Left forelimb (tissue), 1 donor: ENCODE data around the gene ZNF518A.
"Not testable (repeated sequence)": the region's sequence is repeated elsewhere in the genome, so short reads cannot be mapped to it uniquely, and the experiment has no call there.

Experiments used
- DNase-seq: peaks from one replicate; pipeline ENCODE4 v3.0.0-alpha.2; 2018; ENCODE audit warnings: low spot score

The ZNF518A gene

DNA sequence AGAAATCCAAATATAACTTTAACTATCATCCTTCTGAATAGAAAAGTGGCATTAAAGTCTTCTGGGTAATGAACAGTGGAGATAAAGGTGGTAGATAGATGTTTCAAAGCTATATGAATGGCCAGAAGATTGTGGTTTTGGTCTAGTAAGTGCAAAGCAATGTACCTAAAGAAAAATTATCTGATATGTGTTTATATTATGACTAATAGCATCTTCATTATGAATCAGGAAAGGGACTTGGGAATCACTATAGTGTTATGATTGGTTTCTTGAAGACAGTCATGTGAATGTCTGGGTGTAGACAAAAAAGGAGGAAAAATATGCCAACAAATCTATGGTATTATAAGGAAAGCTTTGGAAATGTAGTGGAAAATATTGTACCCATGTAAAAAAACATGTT, 3.0 kb downstream of the ZNF518A start:
- DNase-seq, result no peak

DNA sequence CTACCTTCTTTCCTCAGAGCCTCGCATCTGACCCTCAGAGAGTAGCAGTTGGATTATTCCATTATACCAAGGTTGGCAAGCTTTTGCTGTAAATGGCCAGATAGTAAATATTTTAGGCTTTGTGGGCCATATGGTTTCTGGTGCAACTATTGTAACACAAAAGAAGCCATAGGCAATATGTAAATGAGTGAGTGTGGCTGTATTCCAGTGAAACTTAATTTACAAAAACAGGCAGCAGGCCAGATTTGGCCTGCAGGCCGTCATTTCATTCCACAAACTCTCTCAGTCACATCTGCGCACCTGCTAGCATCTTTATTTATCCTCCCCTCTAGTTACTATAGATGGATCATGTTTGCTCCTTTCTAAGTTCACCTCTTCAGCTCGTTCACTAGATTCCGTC, 6.7 kb downstream of the ZNF518A start:
- no peak for DNase-seq

DNA sequence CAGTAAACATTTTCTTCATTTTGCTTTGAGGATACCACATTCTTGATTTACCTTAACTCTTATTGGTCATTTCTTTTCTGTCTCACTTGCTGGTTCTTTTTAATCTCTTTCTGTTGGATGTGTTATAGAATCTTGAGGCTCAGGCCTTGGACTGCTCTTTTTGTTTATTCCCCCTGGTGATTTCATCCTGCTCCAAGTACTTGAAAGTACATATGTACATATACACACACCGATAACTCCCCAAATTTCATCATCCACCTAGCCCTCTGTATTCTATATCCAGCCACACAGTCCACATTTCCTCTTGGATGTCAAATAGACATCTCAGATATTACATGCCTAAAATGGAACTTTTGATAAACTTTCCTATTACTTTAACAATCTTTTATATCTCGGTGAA, 7.5 kb downstream of the ZNF518A start:
- no peak for DNase-seq

DNA sequence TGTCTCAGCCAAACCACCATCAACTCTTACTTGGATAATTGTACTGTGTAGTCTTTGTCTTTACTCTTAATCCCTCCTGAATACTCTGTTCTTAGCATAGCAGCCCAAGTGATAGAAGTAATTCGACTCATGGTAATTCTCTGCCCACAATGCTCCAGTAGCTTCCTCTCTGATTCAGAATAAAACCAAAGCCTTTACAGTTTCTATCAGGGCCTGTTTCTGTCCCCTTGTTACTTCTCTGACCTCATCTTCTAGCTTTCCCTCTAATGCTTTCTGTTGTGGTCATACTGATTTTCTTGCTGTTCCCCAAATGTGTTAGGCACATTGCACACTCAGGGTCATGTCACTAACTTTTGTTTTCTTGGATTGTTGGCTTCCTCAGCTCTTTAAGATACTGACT, 8.0 kb downstream of the ZNF518A start:
- DNase-seq, result no peak

DNA sequence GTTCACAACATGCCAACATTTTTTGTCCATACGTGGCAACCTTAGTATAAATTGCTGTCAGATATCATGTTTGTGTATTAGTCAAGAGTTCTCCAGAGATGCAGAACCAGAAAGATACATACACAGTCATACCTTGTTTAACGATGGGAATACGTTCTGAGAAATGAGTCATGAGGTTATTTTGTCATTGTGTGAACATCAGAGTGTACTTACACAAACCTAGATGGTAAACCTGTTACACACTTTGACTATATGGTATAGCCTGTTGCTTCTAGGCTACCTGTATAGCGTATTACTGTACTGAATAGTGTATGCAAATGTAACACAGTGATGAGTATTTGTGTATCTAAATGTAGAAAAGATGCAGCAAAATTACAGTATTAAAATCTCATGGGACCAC, 22.3 kb downstream of the ZNF518A start:
- no peak for DNase-seq

DNA sequence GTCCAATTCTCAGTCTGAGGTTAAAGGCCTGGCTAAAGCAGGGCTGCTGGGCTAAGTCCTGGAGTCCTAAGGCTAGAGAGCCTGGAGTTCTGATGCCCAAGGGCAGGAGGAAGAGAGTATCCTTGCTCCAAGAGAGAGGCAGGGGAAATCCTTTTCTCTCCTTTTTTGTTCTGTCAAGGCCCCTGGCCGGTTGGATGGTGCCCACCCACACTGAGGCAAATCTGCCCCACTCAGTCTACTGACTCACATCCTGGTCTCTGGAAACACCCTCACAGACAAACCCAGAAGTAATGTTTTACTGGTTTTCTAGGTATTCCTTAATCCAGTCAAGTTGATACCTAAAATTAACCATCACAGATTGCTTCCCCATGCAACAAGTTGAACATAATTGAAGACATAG, 23.0 kb downstream of the ZNF518A start:
- DNase-seq, result no peak

DNA sequence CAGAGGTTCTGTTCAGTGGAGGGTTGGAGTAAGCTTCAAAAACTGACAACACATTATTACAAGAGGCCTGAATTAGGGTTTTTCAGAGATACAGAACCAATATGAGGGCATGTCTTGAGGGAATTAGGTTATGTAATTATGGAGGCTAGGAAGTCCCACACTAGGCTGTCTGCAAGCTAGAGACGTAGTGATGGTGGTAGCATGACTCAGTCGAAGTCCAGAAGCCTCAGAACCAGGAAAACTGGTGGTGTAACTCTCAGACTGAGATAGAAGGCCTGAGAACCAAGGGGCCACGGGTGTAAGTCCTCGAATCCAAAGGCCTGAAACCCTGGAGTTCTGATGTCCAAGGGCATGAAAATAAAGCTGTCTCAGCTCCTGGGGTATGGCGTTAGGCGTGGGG, 35.6 kb downstream of the ZNF518A start:
- DNase-seq, result no peak

DNA sequence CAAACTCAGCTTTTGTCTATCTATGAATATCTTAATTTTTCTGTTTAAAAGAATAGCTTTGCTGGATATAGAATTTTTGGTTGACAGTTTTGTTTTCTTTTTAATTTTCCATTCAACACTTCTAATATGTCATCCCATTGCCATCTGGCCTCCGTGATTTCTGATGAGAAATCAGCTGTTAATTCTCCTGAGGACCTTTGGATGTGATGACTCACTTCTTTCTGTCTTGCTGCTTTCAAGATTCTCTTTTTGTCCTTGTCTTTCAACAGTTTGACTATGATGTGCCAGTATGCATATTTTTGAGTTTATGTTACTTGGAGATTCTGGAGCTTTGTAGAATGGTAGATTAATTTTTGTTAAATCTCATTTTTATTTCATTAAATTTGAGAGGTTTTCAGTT, 38.4 kb downstream of the ZNF518A start:
- DNase-seq, result no peak

DNA sequence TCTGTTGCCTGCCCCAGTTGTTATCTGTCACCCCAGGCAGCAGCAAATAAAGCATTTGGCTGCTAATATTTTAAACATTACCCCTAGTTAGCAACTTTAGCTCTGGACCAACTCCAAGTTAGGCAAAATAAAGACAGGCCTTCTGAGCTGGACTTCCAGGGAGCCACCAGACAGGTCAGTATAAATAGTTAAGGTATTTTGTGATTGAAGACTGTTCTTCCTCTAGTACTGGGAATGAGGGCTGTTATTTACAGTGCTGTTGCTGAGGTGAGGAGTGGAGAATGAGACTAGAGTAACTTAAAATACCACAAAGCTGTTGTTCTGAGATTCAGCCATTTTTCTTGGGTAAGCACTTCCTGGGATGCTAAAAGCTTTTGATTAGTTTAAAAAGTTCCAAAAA, 40.1 kb downstream of the ZNF518A start:
- DNase-seq, result no peak

DNA sequence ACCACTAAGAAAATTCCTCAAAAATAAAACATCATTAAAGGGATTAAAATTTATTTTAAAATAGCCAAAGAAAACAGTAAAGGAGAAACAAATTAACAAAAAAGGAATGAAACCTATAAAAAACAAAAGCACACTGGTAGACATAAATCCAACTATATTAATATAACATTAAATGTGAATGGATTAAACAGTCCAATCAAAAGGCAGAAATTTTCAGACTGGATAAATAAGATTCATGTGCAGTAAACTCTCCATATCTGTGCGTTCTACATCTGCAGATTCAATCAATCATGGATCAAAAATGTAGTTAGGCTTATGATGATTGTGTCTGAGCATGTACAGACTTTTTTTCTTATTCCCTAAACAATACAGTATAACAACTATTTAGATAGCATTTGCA, 42.6 kb downstream of the ZNF518A start:
- no peak for DNase-seq

DNA sequence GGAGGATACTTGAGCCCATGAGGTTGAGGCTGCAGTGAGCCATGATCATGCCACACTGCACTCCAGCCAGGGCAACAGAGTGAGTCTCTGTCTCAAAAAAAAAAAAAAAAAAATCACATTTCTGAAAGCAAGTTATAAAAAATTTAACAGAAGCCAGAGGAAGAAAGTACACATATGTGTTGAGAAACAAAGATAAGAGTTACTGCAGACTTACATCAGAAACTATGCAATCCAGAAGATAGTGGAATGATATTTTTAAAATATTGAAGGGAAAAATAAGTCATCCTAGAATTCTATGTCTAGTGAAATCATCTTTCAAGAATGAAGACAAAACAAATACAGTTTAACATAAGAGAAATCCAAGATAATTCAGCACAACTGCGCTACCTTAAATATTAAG, 46.9 kb downstream of the ZNF518A start:
- no peak for DNase-seq

DNA sequence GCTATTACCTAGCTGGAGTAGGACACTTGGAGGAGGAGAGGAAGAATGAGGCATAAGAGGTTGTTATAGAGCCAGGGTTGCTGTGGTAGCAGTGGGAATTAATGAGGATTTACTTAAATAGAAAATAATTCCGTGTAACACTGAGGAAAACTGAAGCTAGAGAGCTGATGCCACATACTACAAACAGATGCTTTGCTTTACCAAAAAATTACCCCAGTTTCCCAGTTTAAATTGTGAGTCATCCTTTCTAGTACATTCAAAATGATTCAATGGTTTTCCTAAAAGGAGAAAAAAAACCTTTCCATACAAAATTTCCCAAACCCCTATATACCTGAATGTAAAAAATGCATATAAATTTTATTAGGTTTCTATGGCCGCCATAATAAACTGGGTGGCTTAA, 58.3 kb downstream of the ZNF518A start:
- no peak for DNase-seq

DNA sequence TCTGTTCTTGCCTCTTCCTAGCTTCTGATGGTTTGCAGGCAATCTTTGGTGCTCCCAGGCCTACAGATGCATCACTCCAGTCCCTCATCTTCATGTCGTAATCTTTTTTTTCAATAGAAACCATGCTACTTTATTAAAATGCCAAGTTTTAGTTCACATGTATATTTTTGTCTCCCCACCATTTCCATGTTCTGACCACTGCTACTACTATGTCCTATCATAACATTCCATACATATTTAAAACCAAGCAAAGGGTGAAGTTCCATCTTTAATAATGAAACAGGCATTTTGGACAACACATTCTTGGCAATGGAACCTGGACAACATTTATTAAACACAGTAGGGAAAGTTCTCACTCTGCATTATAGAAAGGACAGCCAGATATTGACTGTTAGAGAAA, 58.8 kb downstream of the ZNF518A start:
- no peak for DNase-seq

DNA sequence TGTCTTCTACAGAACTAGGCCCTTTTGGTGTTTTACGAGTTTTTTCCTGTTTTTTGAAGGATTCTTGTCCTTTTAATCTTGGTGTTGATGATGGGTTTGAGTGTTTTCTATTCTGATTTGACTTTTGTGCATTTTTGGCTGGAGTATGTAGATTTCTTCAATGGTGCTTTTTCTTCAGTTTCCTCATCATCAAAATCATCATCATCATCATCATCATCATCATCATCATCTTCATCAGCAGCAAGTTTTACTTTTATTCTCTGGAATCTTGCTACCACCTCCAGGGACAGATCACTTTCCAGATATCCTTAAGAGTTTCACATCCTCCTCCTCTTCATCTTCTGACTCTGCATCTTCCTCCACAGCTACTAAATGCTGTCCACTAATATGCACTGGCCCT, 59.4 kb downstream of the ZNF518A start:
- not testable (repeated sequence) for DNase-seq

DNA sequence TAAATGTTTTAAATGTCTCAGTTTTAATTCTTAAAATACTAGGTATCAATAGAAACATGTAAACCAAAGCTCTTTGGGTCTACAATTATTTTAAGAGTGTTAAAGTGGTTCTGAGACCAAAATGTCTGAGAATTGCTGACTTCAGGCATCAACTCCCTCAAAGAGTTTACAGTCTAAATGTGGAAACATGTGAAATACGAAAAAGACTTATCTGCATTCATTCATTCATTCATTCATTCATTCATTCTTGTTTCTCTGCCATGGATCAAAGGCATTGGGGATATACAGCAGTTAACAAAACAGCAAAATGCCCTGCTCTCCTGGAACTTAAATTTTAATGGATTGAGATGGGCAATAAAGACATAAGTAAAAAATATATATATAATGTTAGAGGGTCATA, 71.4 kb downstream of the ZNF518A start:
- no peak for DNase-seq

DNA sequence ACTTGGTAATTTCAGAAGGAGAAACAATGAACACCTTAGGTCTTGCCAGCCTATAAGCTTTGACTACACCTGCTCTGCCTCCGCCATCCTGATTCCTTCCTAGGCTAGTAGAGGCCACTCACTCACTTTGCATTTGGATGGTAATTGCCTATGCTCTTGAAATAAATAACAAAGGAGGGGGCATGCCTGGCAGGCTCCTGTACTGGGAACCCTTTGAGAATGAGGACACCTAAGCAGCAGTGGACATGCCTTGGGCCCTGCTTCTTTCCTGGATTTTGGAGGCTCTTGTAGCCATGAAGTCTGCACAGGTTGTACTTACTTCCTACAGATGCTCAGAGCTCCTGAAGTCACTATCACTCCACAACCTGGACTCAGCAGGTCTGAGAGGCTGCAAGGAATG, 75.5 kb downstream of the ZNF518A start:
- no peak for DNase-seq

DNA sequence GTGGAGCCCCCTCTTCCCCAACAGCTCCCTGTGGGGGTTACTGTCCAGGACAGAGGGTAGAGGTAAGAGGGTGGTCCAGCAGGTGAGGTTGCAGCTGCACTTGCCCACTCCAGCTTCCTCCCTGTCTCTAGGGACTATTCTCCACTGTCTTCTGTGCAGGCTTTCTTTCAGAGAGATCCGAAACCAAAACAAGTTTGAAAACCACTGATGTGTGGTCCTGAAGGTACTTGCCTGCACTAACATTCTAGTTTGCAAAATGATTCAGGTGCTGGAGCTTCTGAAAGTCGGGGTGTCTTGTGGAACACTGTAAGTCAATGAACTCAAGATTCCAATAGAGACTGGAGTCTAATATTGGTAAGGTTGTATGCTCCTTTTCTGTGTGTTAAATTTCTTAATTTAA, 78.2 kb downstream of the ZNF518A start:
- DNase-seq, result no peak

DNA sequence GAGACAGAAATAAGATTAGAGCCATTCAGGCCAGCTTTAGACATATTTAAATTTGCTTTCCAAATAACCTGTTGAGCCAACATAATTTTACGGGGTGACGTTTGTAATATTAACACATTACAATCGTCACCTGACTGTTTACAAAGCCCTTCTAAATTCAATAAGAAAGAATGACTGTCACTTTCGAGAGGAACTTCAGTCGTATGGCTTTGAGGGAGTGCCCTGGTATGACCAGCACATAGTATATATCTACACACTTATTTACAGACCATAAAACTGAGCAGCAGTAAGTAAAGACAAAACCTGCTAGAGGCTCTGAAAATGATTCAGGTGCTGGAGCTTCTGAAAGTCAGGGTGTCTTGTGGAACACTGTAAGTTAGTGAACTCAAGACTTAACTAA, 78.8 kb downstream of the ZNF518A start:
- DNase-seq, result no peak

DNA sequence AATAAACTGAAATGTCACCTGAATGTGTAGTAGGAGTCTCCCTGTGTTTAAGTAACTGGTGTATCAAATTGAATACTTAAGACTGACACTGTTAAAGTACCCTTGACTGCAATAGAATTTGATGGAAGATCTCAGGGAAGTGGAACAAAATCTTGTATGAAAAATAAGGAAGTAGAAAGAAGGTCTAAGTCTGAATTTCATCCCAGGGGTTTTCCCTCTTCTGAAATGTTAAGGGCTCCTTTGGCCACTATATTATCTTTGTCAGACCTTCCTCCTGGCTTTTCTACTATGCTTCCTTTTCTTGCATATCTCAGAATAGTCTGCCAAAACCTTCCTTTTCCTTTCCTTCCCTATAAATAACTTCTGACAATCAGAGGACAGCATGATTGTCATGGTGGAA, 81.7 kb downstream of the ZNF518A start:
- no peak for DNase-seq

DNA sequence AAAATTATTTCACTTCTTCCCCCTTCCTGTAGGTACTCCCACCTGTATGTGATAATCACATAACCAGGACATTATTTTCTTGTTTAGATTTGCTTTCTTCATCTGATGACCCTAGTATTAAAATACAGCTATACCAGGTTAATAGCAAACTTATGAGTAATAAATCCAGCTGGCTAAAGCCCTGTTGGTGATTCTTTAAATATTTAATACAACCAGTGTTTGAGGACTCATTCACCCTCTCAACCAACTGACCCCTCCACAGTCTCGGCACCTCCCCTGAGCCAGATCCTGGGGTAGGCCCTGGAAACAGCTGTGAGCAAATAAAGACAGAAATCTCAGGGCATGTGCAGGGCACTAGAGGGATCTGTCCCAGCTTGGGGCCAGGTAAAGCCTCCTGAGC, 82.8 kb downstream of the ZNF518A start:
- DNase-seq, result peak; percentile 44
